OCI-LY7 (cell line): ENCODE measurements around the gene PTPRJ. TPM values are rescaled to one million over a fixed set of nuclear protein-coding genes. Genes with fewer than 3 reads are reported as not detected.

Source experiments
- BruUV-seq: library from RNA; stranded (reverse); fragments of 400-500 nt; replicated peaks from 2 replicates; lab custom pipeline; 2021; lab: Mats Ljungman, UMichigan
- CTCF ChIA-PET: fragments of 300-600 bp; sonication (Branson Sonifier 250); formaldehyde crosslinking; loops from one replicate; lab custom pipeline; 2022; ENCODE audit warnings: antibody characterized with exemption; ENCODE audit not compliant: unreplicated experiment; lab: Charles Lee
- POLR2A ChIA-PET: fragments of 300-600 bp; sonication (Branson Sonifier 250); formaldehyde crosslinking; loops from one replicate; lab custom pipeline; 2022; ENCODE audit warnings: antibody characterized with exemption; lab: Charles Lee
- DNase-seq: peaks from one replicate; pipeline ENCODE4 v3.0.0-alpha.2; 2015; ENCODE audit warnings: low spot score
- H2AFZ ChIP-seq: fragments of 200-600 bp; sonication (generic), shearing (Covaris generic); 2 replicates; pipeline ENCODE4 v1.6.1; 2014; ENCODE audit warnings: mild to moderate bottlenecking, antibody characterized with exemption, low read length, moderate library complexity
- H3K27ac ChIP-seq: fragments of 200-600 bp; sonication (generic); 2 replicates; pipeline ENCODE4 v1.5.1; 2014; ENCODE audit warnings: mixed run types, low read depth, mild to moderate bottlenecking, moderate library complexity, low read length, inconsistent platforms; ENCODE audit not compliant: poor library complexity, severe bottlenecking
- H3K36me3 ChIP-seq: fragments of 200-600 bp; sonication (generic); 2 replicates; pipeline ENCODE4 v1.6.1; 2014; ENCODE audit warnings: mild to moderate bottlenecking, antibody characterized with exemption, low read length, moderate library complexity, mixed read lengths; ENCODE audit not compliant: insufficient read depth
- H3K4me1 ChIP-seq: fragments of 200-600 bp; sonication (generic); 2 replicates; pipeline ENCODE4 v1.5.1; 2014; ENCODE audit warnings: mild to moderate bottlenecking, low read length; ENCODE audit not compliant: insufficient read depth, poor library complexity, severe bottlenecking
- H3K4me2 ChIP-seq: fragments of 200-600 bp; sonication (generic); 2 replicates; pipeline ENCODE4 v1.6.1; 2014; ENCODE audit warnings: mild to moderate bottlenecking, low read length
- H3K4me3 ChIP-seq: fragments of 200-600 bp; sonication (generic); 2 replicates; pipeline ENCODE4 v1.5.1; 2014; ENCODE audit warnings: mild to moderate bottlenecking, low read depth, low read length; ENCODE audit not compliant: poor library complexity, severe bottlenecking
- H3K79me2 ChIP-seq: fragments of 200-600 bp; sonication (generic); 2 replicates; pipeline ENCODE4 v1.6.1; 2016; ENCODE audit warnings: low read depth, mild to moderate bottlenecking, low read length, moderate library complexity, mixed read lengths; ENCODE audit not compliant: insufficient read depth
- H3K9me2 ChIP-seq: fragments of 200-600 bp; sonication (generic); 2 replicates; pipeline ENCODE4 v1.6.1; 2016; ENCODE audit warnings: mild to moderate bottlenecking, low read length, mixed read lengths; ENCODE audit not compliant: insufficient read depth
- H3K9me3 ChIP-seq: fragments of 200-600 bp; sonication (generic); 2 replicates; pipeline ENCODE4 v1.6.1; 2014; ENCODE audit warnings: mild to moderate bottlenecking, mixed run types, low read length, mixed read lengths
- H4K20me1 ChIP-seq: fragments of 200-600 bp; sonication (generic); 2 replicates; pipeline ENCODE4 v1.6.1; 2014; ENCODE audit warnings: mild to moderate bottlenecking, antibody characterized with exemption, low read length, moderate library complexity, mixed read lengths; ENCODE audit not compliant: insufficient read depth
- EZH2phosphoT487 ChIP-seq: fragments of 200-600 bp; sonication (generic); IDR thresholded peaks from 2 replicates; pipeline ENCODE4 v1.6.1; 2018; ENCODE audit warnings: low read depth, borderline replicate concordance, mild to moderate bottlenecking, mixed run types, antibody characterized with exemption, low read length, moderate library complexity, mixed read lengths
- intact Hi-C: fragments of 100-400 bp; cut with micrococcal nuclease; formaldehyde crosslinking; loops from one replicate; pipeline ENCODE4 v1.10.0; 2022; ENCODE audit not compliant: unreplicated experiment
- total RNA-seq, 2 experiments: library from RNA; depleted of rRNA in 1 of 2; stranded (reverse); fragments of >200 nt in 1 of 2; shearing (Covaris generic) in 1 of 2; gene quantifications; 2 replicates each; pipeline ENCODE4 v1.2.3, GENCODE V29; 2014 to 2022
- TF ChIP-seq, protein P1 (sequence below): fragments of 200-600 bp; sonication (generic); conservative IDR thresholded peaks from 2 replicates; pipeline ENCODE4 v1.5.1; 2014; ENCODE audit warnings: mild to moderate bottlenecking, antibody characterized with exemption, low read length, moderate library complexity, mixed read lengths

PTPRJ gene
- total RNA-seq, 2 experiments from 2014 or later = 5.4 to 28.3 TPM

DNA sequence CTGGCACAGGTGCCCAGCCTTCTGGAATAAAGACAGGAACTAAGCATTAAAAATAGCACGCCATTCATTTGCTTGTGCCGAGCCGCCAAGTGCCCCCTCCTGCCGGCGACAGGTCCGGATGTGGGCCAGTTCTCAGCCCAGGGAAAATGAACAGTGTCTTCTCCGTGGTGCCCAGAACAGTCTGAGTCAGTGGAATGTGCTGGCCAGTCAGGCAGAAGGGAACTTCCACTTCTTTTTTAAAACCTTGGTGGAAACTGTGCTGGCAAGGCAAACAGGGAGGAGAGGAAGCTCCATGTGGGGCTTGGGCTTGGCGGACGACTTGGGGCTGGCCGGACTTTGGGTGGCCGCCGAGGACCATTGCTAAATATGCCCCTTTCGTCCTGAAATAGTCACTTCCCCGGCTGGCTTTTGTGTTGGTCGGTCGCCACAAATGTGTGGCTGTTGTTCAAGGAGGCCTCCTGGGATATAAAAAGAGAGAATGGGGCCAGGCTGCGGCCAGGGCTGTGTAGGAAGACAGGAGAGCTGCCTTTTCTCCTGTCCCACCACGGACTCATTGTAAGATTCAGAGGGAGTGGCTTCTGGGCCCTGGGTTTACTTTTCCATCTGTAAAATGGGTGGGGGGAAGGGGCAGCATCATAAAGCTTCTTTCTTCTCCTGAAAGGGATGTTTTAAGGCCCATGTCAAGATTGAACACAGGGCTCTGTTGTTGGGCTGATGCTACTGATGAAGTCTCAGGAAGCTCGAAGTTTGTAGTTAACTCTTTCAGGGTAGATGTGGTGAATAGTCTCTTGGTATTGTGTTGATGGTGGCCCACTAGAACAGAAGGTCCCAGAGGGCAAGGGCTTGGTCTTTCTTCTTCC lies 101.0 kb downstream of the PTPRJ start:
- H2AFZ ChIP-seq = peak overlapping the region; percentile 24; the same call in 1 of the 2 replicates

DNA sequence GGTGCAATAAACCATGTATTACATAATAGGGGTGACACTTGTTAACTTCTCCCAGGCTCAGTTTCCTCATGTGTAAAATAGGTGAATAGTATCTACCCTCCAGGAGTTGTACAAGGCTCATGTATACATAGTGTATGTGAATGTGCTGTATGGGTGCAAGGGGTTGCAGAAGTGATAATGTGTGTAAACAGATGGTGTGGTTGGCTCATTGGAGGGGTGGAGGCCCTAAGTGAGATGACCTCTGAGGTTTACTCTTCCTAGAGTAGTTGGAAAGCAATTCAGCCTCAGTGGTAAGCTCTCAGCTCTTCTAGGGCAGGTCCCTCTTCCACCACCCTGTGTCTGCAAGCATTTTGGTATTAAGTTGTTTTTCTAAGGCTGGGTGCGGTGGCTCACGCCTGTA lies 102.4 kb downstream of the PTPRJ start:
- H3K4me3 ChIP-seq = no peak overlapping the region
- H3K9me2 ChIP-seq = no peaks in the 10 kb centered on the region
- H3K4me1 ChIP-seq = peaks cover 40% of the 10 kb centered on the region
- H3K79me2 ChIP-seq = peaks cover 4% of the 10 kb centered on the region; the same call in 1 of the 2 replicates
- no peak overlapping the region for H2AFZ ChIP-seq
- no peak overlapping the region for H3K4me2 ChIP-seq
- POLR2A ChIA-PET = interaction anchor here (0.6 to 1.0 kb wide), 2 partner anchors 10 to 19 kb away, joined by 4 to 6 read pairs; no protein-coding TSS in a partner anchor
- H3K36me3 ChIP-seq = peaks cover 16% of the 10 kb centered on the region
- no peak for DNase-seq
- no TSS peak for BruUV-seq
- H3K27ac ChIP-seq = no peak overlapping the region
- CTCF ChIA-PET = interaction anchor here (0.9 kb wide), 1 partner anchor 30 kb away, joined by 3 read pairs; no protein-coding TSS in a partner anchor
- TF ChIP-seq, protein P1, sequence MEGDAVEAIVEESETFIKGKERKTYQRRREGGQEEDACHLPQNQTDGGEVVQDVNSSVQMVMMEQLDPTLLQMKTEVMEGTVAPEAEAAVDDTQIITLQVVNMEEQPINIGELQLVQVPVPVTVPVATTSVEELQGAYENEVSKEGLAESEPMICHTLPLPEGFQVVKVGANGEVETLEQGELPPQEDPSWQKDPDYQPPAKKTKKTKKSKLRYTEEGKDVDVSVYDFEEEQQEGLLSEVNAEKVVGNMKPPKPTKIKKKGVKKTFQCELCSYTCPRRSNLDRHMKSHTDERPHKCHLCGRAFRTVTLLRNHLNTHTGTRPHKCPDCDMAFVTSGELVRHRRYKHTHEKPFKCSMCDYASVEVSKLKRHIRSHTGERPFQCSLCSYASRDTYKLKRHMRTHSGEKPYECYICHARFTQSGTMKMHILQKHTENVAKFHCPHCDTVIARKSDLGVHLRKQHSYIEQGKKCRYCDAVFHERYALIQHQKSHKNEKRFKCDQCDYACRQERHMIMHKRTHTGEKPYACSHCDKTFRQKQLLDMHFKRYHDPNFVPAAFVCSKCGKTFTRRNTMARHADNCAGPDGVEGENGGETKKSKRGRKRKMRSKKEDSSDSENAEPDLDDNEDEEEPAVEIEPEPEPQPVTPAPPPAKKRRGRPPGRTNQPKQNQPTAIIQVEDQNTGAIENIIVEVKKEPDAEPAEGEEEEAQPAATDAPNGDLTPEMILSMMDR = no peak
- no peak for TF ChIP-seq EZH2phosphoT487
- H4K20me1 ChIP-seq = no peaks in the 10 kb centered on the region
- H3K9me3 ChIP-seq = peaks cover 10% of the 10 kb centered on the region
- intact Hi-C loops = no loop called here

More for the DNA sequence above, 101.0 kb downstream of the PTPRJ start:
- Histone ChIP-seq H3K4me2 (peak overlapping the region; percentile 68), H4K20me1 (no peaks in the 10 kb centered on the region), H3K27ac (peak overlapping the region; percentile 33), H3K79me2 (peaks cover 4% of the 10 kb centered on the region; the same call in 1 of the 2 replicates), H3K4me1 (peaks cover 40% of the 10 kb centered on the region), H3K4me3 (peak overlapping the region; percentile 43), H3K9me2 (no peaks in the 10 kb centered on the region), H3K36me3 (peaks cover 16% of the 10 kb centered on the region), H3K9me3 (peaks cover 10% of the 10 kb centered on the region)
- TF ChIP-seq EZH2phosphoT487 = no peak
- TF ChIP-seq, protein P1 = no peak
- POLR2A ChIA-PET = interaction anchor here (0.5 to 1.9 kb wide), 7 partner anchors 14 to 78 kb away, joined by 3 to 5 read pairs (median 3); no protein-coding TSS in a partner anchor
- CTCF ChIA-PET = interaction anchor here (0.6 to 1.1 kb wide), 3 partner anchors 18 to 1387 kb away, joined by 3 to 4 read pairs (median 3); no protein-coding TSS in a partner anchor
- no TSS peak for BruUV-seq
- DNase-seq = peak; percentile 75
- intact Hi-C loops = loop anchor here (1.0 kb wide), 1 partner anchor 26 kb away; no protein-coding TSS in a partner anchor
